SK-N-MC (cell line): ENCODE results near the gene XPR1.
"Not testable (repeated sequence)": the region's sequence is repeated elsewhere in the genome, so short reads cannot be mapped to it uniquely, and the experiment has no call there.

Experiments
- DNase-seq: peaks from one replicate; pipeline ENCODE4 v3.0.0-alpha.2; 2011; ENCODE audit warnings: low read depth, low spot score
- H3K27ac ChIP-seq: fragments of 200-600 bp; sonication (generic); 2 replicates; pipeline ENCODE4 v1.5.1; 2016; ENCODE audit warnings: mixed run types
- H3K36me3 ChIP-seq: fragments of 200-600 bp; sonication (generic); 2 replicates; pipeline ENCODE4 v1.6.1; 2017; ENCODE audit warnings: antibody characterized with exemption, low read length, mixed read lengths; ENCODE audit not compliant: insufficient read depth
- H3K4me3 ChIP-seq: fragments of 200-600 bp; sonication (generic); 2 replicates; pipeline ENCODE4 v1.5.1; 2016
- H3K9ac ChIP-seq: fragments of 200-600 bp; sonication (generic); 2 replicates; pipeline ENCODE4 v1.8.0; 2017; ENCODE audit warnings: mixed run types, mixed read lengths; ENCODE audit not compliant: insufficient read length
- H3K9me3 ChIP-seq: fragments of 200-600 bp; sonication (generic); 2 replicates; pipeline ENCODE4 v1.6.1; 2017; ENCODE audit warnings: low read depth, mild to moderate bottlenecking, antibody characterized with exemption, low read length, moderate library complexity, mixed read lengths
- EZH2 ChIP-seq: fragments of 200-600 bp; sonication (generic); IDR thresholded peaks from one replicate; pipeline ENCODE4 v1.6.1; 2017; ENCODE audit warnings: antibody characterized with exemption
- FOXP2 ChIP-seq: optimal IDR thresholded peaks from 2 replicates; pipeline ENCODE3; 2011; ENCODE audit warnings: mild to moderate bottlenecking, moderate library complexity; ENCODE audit not compliant: insufficient read depth; ENCODE audit errors: extremely low read length, control extremely low read depth
- POLR2AphosphoS5 ChIP-seq: IDR thresholded peaks from 2 replicates; pipeline ENCODE4 v1.6.1; 2012; ENCODE audit warnings: mild to moderate bottlenecking, low read depth, low read length, borderline replicate concordance

XPR1 gene

GRCh38 chr1:180720753-180721152 lies 88.9 kb downstream of the XPR1 start:
- H3K36me3 ChIP-seq = no peaks in the 10 kb centered on the region
- H3K4me3 ChIP-seq = no peak overlapping the region
- no peak overlapping the region for H3K27ac ChIP-seq
- TF ChIP-seq POLR2AphosphoS5 (no peak), FOXP2 (no peak), EZH2 (no peak)
- no peaks in the 10 kb centered on the region for H3K9me3 ChIP-seq
- no peak for DNase-seq
- H3K9ac ChIP-seq = no peak overlapping the region

GRCh38 chr1:180722586-180722985 lies 90.8 kb downstream of the XPR1 start:
- DNase-seq = no peak
- TF ChIP-seq POLR2AphosphoS5 (no peak), FOXP2 (no peak), EZH2 (no peak)
- Histone ChIP-seq H3K9ac (no peak overlapping the region), H3K4me3 (no peak overlapping the region), H3K9me3 (no peaks in the 10 kb centered on the region), H3K27ac (no peak overlapping the region), H3K36me3 (no peaks in the 10 kb centered on the region)

GRCh38 chr1:180724055-180724454 lies 92.2 kb downstream of the XPR1 start:
- H3K27ac ChIP-seq = no peak overlapping the region
- no peak overlapping the region for H3K9ac ChIP-seq
- TF ChIP-seq POLR2AphosphoS5 = no peak
- TF ChIP-seq EZH2 = no peak
- no peak for TF ChIP-seq FOXP2
- DNase-seq = no peak
- H3K9me3 ChIP-seq = no peaks in the 10 kb centered on the region
- no peaks in the 10 kb centered on the region for H3K36me3 ChIP-seq
- no peak overlapping the region for H3K4me3 ChIP-seq

- not testable (repeated sequence) for H3K9me3 ChIP-seq, H3K36me3 ChIP-seq, H3K4me3 ChIP-seq, DNase-seq, H3K9ac ChIP-seq, H3K27ac ChIP-seq
Observed at GRCh38 chr1:180726024-180726423, 94.2 kb downstream of the XPR1 start.

GRCh38 chr1:180727751-180728150 lies 95.9 kb downstream of the XPR1 start:
- H3K27ac ChIP-seq, H3K9ac ChIP-seq, H3K36me3 ChIP-seq, H3K9me3 ChIP-seq, DNase-seq, H3K4me3 ChIP-seq: not testable (repeated sequence)

- Histone ChIP-seq H3K4me3 (no peak overlapping the region), H3K9me3 (no peaks in the 10 kb centered on the region), H3K27ac (no peak overlapping the region), H3K36me3 (no peaks in the 10 kb centered on the region), H3K9ac (no peak overlapping the region)
- TF ChIP-seq FOXP2 = no peak
- no peak for TF ChIP-seq POLR2AphosphoS5
- TF ChIP-seq EZH2 = no peak
- DNase-seq = no peak
Observed at GRCh38 chr1:180728472-180729106, 96.8 kb downstream of the XPR1 start.

- no peak overlapping the region for H3K27ac ChIP-seq
- H3K4me3 ChIP-seq = no peak overlapping the region
- H3K36me3 ChIP-seq = no peaks in the 10 kb centered on the region
- DNase-seq = no peak
- no peak overlapping the region for H3K9ac ChIP-seq
- H3K9me3 ChIP-seq = no peaks in the 10 kb centered on the region
- no peak for TF ChIP-seq EZH2
Observed at GRCh38 chr1:180731131-180731530, 99.3 kb downstream of the XPR1 start.

- H3K27ac ChIP-seq = no peak overlapping the region
- no peak overlapping the region for H3K4me3 ChIP-seq
- no peak for DNase-seq
- H3K9me3 ChIP-seq = no peaks in the 10 kb centered on the region
- H3K9ac ChIP-seq = no peak overlapping the region
- no peak for TF ChIP-seq EZH2
- no peaks in the 10 kb centered on the region for H3K36me3 ChIP-seq
Observed at GRCh38 chr1:180732866-180733265, 101.0 kb downstream of the XPR1 start.

GRCh38 chr1:180734366-180734765 lies 102.5 kb downstream of the XPR1 start:
- no peak overlapping the region for H3K4me3 ChIP-seq
- H3K27ac ChIP-seq = no peak overlapping the region
- DNase-seq = no peak
- no peaks in the 10 kb centered on the region for H3K36me3 ChIP-seq
- no peak overlapping the region for H3K9ac ChIP-seq
- TF ChIP-seq EZH2 (no peak), FOXP2 (no peak), POLR2AphosphoS5 (no peak)
- H3K9me3 ChIP-seq = no peaks in the 10 kb centered on the region

GRCh38 chr1:180742663-180743062 lies 110.8 kb downstream of the XPR1 start:
- Histone ChIP-seq H3K27ac (no peak overlapping the region), H3K36me3 (no peaks in the 10 kb centered on the region), H3K9me3 (peaks cover 5% of the 10 kb centered on the region; the same call in 1 of the 2 replicates), H3K4me3 (no peak overlapping the region), H3K9ac (no peak overlapping the region)
- no peak for DNase-seq
- TF ChIP-seq POLR2AphosphoS5 = no peak
- no peak for TF ChIP-seq EZH2
- no peak for TF ChIP-seq FOXP2
